SH-SY5Y (cell line): ENCODE results near the gene CHURC1.

Experiments
- GATA2 ChIP-seq: IDR thresholded peaks from 2 replicates; pipeline ENCODE4 v1.6.1; 2011; ENCODE audit warnings: mild to moderate bottlenecking, low read depth, low read length
- GATA3 ChIP-seq: IDR thresholded peaks from 2 replicates; pipeline ENCODE4 v1.6.1; 2011; ENCODE audit warnings: low read depth, mild to moderate bottlenecking, low read length, moderate library complexity

GRCh38 chr14:64974563-64974962 lies 60.3 kb downstream of the CHURC1 start:
- no peak for TF ChIP-seq GATA2
- TF ChIP-seq GATA3 = no peak
